Type B pancreatic cell (in vitro differentiated cells): Measurements from ENCODE around the gene TMEM120B. TPM values are rescaled to one million over a fixed set of nuclear protein-coding genes. Genes with fewer than 3 reads are reported as not detected.
"Not testable (repeated sequence)": the region's sequence is repeated elsewhere in the genome, so short reads cannot be mapped to it uniquely, and the experiment has no call there.

Experiments used
- DNase-seq: peaks from one replicate; pipeline ENCODE4 v3.0.0; 2021; ENCODE audit warnings: mixed read lengths; ENCODE audit not compliant: unreplicated experiment; ENCODE audit errors: extremely low spot score
- H3K27ac Mint-ChIP-seq: 2 replicates; pipeline ENCODE4 v1.8.0; 2021; ENCODE audit warnings: mild to moderate bottlenecking, mixed read lengths
- H3K27me3 Mint-ChIP-seq: 2 replicates; pipeline ENCODE4 v1.8.0; 2021; ENCODE audit warnings: mixed read lengths
- H3K36me3 Mint-ChIP-seq: 2 replicates; pipeline ENCODE4 v1.8.0; 2021; ENCODE audit warnings: mixed read lengths
- H3K4me1 Mint-ChIP-seq: one replicate; pipeline ENCODE4 v1.8.0; 2021; ENCODE audit warnings: mixed read lengths; ENCODE audit not compliant: unreplicated experiment
- H3K4me3 Mint-ChIP-seq: 2 replicates; pipeline ENCODE4 v1.8.0; 2021; ENCODE audit warnings: mild to moderate bottlenecking, mixed read lengths
- H3K9me3 Mint-ChIP-seq: 2 replicates; pipeline ENCODE4 v1.8.0; 2021; ENCODE audit warnings: mixed read lengths
- CTCF ChIP-seq: fragments of 200-600 bp; sonication (generic); conservative IDR thresholded peaks from 2 replicates; pipeline ENCODE4 v1.5.0; 2021; ENCODE audit warnings: antibody characterized with exemption, mild to moderate bottlenecking
- total RNA-seq: library from RNA; stranded (reverse); gene quantifications from 2 replicates; pipeline ENCODE4 v1.2.1, GENCODE V29; 2021; ENCODE audit warnings: low replicate concordance

TMEM120B gene
- total RNA-seq, 1 donor from 2014 or later = 14.0 TPM

GRCh38 chr12:121789800-121790728 lies 77.5 kb downstream of the TMEM120B start:
- no peaks in the 10 kb centered on the region for H3K9me3 Mint-ChIP-seq
- H3K36me3 Mint-ChIP-seq = no peaks in the 10 kb centered on the region
- peak overlapping the region; percentile 13 for H3K27ac Mint-ChIP-seq
- no peak overlapping the region for H3K4me3 Mint-ChIP-seq
- no peak for TF ChIP-seq CTCF
- DNase-seq = no peak
- peaks cover 25% of the 10 kb centered on the region for H3K4me1 Mint-ChIP-seq
- peaks cover 3% of the 10 kb centered on the region for H3K27me3 Mint-ChIP-seq

- H3K27ac Mint-ChIP-seq, H3K4me3 Mint-ChIP-seq: not testable (repeated sequence)
- H3K4me1 Mint-ChIP-seq = peaks cover 28% of the 10 kb centered on the region
Observed at GRCh38 chr12:121790785-121791184, 78.2 kb downstream of the TMEM120B start.

GRCh38 chr12:121791671-121792551 lies 79.4 kb downstream of the TMEM120B start:
- H3K4me1 Mint-ChIP-seq = peaks cover 28% of the 10 kb centered on the region
- no peak for DNase-seq
- H3K27ac Mint-ChIP-seq = peak overlapping the region; percentile 85
- no peak for TF ChIP-seq CTCF
- H3K9me3 Mint-ChIP-seq = no peaks in the 10 kb centered on the region
- H3K36me3 Mint-ChIP-seq = no peaks in the 10 kb centered on the region
- H3K27me3 Mint-ChIP-seq = peaks cover 3% of the 10 kb centered on the region
- peak overlapping the region; percentile 81 for H3K4me3 Mint-ChIP-seq

More at GRCh38 chr12:121790785-121791184, 78.2 kb downstream of the TMEM120B start:
- not testable (repeated sequence) for H3K27me3 Mint-ChIP-seq, DNase-seq, H3K36me3 Mint-ChIP-seq, H3K9me3 Mint-ChIP-seq

GRCh38 chr12:121792607-121793439 lies 80.3 kb downstream of the TMEM120B start:
- Mint-ChIP-seq H3K27me3 (peaks cover 3% of the 10 kb centered on the region), H3K4me1 (peaks cover 36% of the 10 kb centered on the region), H3K36me3 (no peaks in the 10 kb centered on the region), H3K27ac (peak overlapping the region; percentile 85), H3K9me3 (no peaks in the 10 kb centered on the region), H3K4me3 (peak overlapping the region; percentile 81)
- no peak for TF ChIP-seq CTCF
- DNase-seq = no peak

- Mint-ChIP-seq H3K27ac (peak within 1 kb of the TSS; percentile 99), H3K4me3 (peak within 1 kb of the TSS; percentile 88), H3K27me3 (peaks cover 3% of the 10 kb centered on the region), H3K9me3 (no peaks in the 10 kb centered on the region), H3K36me3 (peaks cover 2% of the 10 kb centered on the region), H3K4me1 (peaks cover 40% of the 10 kb centered on the region)
- DNase-seq = no peak
- TF ChIP-seq CTCF = no peak
Observed at GRCh38 chr12:121793440-121793837, 80.9 kb downstream of the TMEM120B start, which contains the start of gene RHOF. Gene RHOF (minus strand): TSS chr12:121793688. CDS start chr12:121793633, 55 bp downstream.
